ENCODE measurements around the gene SPOUT1.
"Not testable (repeated sequence)": the region's sequence is repeated elsewhere in the genome, so short reads cannot be mapped to it uniquely, and the experiment has no call there.

The SPOUT1 gene

GRCh38 chr9:128809831-128810230 lies 19.8 kb downstream of the SPOUT1 start:
- DNase-seq, result no peak

GRCh38 chr9:128809036-128809599 lies 20.5 kb downstream of the SPOUT1 start:
- no peak for DNase-seq

DNA sequence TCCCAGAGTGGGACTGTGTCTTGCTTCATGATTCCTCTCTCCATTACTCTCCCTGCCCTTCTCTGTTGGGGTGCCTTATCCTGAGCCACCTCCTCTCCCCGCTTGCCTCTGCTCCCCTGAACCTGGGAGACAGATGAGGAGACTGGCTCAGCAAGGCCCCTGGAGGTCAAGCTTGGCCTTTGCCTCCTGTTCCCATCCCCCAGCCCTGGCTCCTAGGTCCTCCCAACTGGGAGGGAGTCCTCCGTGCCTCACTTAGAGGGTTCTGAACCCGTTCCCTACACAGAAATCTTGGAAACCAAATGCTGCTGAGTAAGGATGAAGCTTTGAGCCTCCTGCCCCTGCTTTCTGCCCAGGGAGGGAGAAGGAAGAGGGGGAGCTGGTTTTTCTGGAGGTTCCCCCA lies 21.1 kb downstream of the SPOUT1 start:
- DNase-seq, result no peak

GRCh38 chr9:128807827-128808226 lies 21.8 kb downstream of the SPOUT1 start:
- no peak for DNase-seq

DNA sequence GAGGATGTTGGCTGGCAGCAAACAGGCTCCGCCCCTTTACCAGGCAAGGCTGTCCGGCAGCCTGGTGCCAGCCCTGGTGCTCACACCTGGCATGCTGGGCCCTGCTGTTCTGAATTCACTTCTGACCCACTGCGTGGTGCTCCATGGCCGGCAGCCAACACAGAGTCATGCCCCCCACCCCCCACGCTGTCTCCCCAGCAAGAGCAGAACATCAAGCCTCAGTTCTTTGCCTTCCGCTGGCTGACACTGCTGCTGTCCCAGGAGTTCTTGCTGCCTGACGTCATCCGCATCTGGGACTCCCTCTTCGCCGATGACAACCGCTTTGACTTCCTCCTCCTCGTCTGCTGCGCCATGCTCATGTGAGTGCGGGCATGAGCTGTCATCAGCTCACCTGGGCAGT lies 23.9 kb downstream of the SPOUT1 start:
- no peak for DNase-seq

DNA sequence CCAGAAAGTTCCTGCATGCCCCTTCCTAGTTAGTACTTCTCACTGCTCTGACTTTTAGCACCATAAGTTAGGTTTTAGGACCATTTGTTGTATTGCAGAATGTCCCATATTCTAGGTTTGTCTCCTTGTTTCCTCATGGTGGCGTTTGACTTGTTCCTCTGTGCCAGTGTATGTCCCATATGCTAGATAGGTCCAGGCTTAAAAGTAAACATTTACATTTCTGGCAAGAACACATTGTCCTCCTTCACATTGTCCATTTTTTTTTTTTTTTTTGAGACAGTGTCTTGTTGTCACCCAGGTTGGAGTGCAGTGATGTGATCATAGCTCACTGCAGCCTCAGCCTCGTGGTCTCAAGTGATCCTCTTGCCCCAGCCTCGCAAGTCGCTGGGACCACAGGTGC lies 27.1 kb downstream of the SPOUT1 start:
- DNase-seq, result no peak

DNA sequence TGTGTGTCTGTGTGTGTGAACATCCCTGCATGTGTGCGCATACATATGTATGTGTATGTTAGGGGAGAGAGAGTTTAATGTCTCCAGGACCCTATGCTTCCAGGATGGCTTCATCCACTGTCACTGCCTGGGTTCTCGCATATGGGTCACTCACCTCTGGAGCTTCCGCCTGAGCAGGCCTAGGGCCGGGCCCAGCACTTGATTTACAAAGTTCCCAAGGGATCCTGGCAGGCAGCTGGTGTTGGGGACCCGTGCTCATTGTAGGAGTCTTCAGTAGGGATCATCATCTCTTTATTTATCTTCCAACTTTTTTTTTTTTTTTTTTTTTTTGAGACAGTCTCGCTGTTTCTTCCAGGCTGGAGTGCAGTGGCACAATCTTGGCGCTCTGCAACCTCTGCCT lies 29.5 kb downstream of the SPOUT1 start:
- no peak for DNase-seq

GRCh38 chr9:128798896-128799295 lies 30.7 kb downstream of the SPOUT1 start:
- no peak for DNase-seq

DNA sequence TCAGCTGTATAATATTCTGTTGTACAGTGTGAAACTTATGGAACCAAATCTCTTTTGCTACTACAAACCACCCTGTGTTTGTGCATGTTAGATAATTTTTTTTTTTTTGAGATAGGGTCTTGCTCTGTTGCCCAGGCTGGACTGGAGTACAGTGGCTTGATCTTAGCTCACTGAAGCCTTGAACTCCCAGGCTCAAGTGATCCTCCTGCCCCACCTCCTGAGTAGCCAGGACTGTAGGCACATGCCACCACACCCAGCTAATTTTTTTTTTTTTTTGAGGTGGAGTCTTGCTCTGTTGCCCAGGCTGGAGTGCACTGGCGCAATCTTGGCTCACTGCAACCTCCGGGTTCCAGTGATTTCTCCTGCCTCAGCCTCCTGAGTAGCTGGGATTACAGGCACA lies 34.6 kb downstream of the SPOUT1 start:
- not testable (repeated sequence) for DNase-seq

- DNase-seq, result no peak
Measured at GRCh38 chr9:128792978-128793686, 36.5 kb downstream of the SPOUT1 start.

GRCh38 chr9:128792134-128792533 lies 37.5 kb downstream of the SPOUT1 start:
- no peak for DNase-seq

DNA sequence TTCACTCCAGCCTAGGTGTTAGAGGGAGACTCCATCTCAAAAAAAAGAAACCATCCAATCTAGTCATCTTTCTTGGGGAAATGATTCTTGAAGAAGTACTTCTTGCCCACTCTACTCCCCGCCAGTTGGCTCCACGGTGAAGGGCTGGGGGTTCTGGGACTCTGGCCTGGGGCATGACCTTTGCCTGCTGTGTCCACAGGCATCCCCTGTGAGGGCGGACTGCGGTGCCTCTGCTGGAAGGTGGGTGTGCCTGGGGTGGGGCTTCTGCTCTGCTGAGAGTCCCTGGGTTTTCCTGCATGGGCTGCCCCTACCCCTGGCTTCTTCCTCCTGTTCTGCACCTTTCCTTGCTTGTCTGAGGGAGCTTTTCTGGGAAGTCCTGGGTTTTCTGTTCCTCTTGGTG lies 39.1 kb downstream of the SPOUT1 start:
- no peak for DNase-seq

DNA sequence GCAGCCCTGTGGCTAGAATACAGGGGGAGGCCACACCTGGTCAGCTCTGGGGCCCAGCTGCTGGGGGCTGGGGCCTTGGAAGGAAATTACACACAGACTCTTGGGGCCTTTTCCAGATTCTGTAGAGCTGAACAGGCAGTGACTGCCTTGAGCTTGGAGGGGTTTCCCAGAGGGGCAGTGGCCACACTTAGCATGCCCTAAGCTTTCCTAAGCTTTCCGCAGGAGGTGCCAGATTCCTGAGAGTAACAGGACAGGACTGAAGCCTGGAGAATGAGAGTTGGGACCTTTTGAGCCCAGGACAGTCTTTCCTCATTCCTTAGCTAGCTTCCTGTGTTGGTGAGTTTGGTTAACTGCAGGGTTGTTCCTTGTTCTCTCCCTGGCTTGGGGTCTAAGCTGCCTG lies 41.1 kb downstream of the SPOUT1 start:
- no peak for DNase-seq

DNA sequence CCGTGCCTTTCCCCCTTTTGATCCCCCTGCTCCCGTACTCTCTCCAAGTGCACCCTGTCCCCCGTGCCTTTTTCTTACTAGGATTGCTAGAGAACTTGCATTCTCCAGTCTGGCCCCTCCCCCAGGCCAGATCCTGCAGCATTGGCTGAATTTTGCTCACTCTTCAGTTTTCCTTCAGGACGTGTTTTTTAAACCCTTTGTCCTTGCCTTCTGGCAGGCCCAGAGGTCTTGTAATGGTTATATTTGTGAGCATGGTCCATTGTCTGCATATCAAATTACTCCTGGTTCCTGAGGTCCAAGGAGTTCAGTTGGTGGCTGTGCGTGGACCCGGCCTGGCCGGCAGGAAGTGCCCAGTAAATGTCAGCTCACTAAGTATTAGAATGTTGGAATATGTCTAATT lies 41.9 kb downstream of the SPOUT1 start:
- DNase-seq, result no peak

GRCh38 chr9:128786681-128787601 lies 42.7 kb downstream of the SPOUT1 start, which contains the start of gene TBC1D13:
Gene TBC1D13, plus strand, starts transcription at chr9:128787253. Its CDS starts 101 bp downstream, at chr9:128787354.
- peak; percentile 95 for DNase-seq

DNA sequence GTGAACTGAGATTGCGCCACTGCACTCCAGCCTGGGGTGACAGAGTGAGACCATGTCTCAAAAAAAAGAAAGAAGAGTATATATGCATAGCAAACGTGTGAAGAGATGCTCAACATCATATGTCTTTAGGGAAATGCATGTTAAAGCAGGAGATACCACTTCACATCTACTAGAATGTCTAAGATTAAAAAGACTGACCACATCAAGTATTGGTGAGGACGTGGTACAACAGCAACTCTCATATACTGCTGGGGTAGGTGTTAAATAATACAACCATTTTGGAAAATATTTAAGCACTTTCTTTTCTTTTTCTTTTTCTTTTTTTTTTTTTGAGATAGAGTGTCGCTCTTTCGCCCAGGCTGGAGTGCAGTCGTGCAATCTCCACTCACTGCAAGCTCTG lies 44.2 kb downstream of the SPOUT1 start:
- no peak for DNase-seq

GRCh38 chr9:128782669-128783068 lies 46.9 kb downstream of the SPOUT1 start:
- DNase-seq, result no peak

DNA sequence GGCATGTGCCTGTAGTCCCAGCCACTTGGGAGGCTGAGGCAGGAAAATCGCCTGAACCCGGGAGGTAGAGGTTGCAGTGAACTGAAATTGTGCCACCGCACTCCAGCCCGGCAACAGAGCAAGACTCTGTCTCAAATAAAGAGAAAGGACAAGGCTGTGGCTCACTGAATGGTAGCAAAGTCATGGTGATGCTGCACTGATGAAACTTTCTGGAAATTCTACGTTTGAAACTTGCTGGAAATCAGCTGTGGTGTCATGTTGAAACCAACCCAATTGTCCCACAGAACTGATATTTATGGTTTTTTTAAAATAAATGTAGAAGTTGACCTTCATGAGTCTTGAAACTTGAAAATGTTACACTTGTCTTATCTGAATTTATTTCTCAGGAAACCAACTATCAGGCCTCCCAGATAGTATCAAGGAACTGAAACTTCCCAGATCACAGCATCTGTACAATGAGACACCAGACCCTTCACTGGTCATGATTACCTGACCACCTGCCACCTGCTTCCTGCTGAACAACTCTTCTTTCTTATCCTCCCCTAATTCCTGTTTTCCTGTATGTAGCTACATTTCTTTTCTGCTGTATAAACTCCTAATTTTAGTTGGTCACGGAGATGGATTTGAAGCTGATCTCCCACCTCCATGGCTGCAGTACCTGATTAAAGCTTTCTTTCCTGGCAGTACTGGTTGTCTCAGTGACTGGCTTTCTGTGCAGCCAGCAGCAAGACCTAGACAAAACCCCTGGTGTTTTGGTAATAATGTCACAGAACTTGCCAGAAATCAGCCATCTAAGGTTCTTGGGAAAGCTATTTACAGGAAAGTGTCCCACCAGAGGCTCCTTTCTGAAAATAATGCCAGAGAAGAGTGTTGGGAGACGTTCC lies 48.2 kb downstream of the SPOUT1 start:
- DNase-seq, result no peak

GRCh38 chr9:128780093-128780492 lies 49.5 kb downstream of the SPOUT1 start:
- DNase-seq, result not testable (repeated sequence)

DNA sequence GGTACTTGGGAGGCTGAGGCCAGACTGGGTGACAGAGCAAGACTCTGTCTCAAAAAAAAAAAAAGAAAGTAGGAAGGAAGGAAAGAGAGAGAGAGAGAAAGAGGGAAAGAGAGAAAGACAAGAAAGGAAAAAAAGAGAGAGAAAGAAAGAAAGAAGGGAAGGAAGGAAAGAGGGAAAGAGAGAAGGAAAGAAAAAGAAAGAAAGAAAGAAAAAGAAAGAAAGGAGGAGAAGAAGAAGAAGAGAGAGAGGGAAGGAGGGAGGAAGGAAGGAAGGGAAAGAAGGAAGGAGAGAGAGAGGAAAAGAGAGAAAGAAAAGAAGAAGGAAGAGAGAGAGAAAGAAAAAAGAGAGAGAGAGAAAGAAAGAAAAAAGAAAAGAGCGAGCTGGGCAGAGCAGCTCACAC lies 54.8 kb downstream of the SPOUT1 start:
- no peak for DNase-seq

DNA sequence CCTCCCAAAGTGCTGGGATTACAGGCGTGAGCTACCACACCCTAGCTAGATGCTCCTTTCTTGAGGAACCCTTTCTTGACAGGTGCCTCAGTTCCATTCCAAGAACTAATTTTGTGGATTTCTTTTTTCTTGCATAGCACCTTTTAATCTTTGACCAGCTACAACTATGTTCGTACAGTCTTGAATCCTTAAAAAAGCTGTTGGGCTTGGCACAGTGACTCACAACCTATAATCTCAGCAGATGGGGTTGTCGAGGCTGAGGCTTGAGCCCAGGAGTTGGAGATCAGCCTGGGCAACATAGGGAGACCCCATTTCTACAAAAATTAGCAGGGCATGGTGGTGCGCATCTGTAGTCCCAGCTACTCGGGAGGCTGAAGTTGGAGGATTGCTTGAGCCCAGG lies 56.5 kb downstream of the SPOUT1 start:
- no peak for DNase-seq

GRCh38 chr9:128771745-128772519 lies 57.7 kb downstream of the SPOUT1 start, which contains the start of gene ZER1:
Gene ZER1, minus strand, starts transcription at chr9:128771927. Its CDS starts 16,362 bp downstream, at chr9:128755565.
- DNase-seq, result peak; percentile 98

Data from activated effector memory CD4-positive, alpha-beta T cell treated with anti-CD3 and anti-CD28 coated beads, Interleukin-2, amount 50 U/mL, for 16 hours (primary cell).